ENCODE measurements around the gene KCNJ1. TPM values are rescaled to one million over a fixed set of nuclear protein-coding genes. Genes with fewer than 3 reads are reported as not detected.

The KCNJ1 gene
- total and polyA plus RNA-seq, 2 donors from 2014 or later: 175 to 355 TPM

DNA sequence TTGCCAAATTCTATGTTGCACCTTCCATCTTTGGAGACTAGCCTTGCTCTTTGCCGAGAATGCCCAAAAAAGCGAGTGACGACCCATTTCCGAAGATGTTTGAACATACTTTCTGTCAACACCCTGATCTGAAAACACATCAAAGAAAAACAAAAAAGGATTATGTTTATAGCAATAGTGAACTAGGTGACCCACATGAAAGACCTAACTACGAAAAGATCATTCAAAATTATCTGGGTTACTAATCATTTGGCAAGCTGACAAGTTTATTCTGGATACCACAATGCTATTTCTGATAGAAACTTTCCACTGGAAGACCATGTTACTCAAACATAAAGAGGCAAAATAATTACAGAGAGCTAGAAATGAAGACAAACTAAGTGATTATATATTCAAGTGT lies 27.0 kb downstream of the KCNJ1 start:
- DNase-seq: no peak
- peaks cover 0 to 27% (median 20%) of the 10 kb centered on the region in 3 donors for H3K4me1 ChIP-seq (ENCODE audit: control insufficient read depth in 2 of 3, insufficient read depth in 2 of 3, low read depth in 1 of 3, low read length in 3 of 3)
- no peak overlapping the region for H3K4me3 ChIP-seq (ENCODE audit: low read length in 3 of 3)
- H3K27ac ChIP-seq (ENCODE audit: low read depth in 2 of 2, low read length in 2 of 2): no peak overlapping the region
- FAIRE-seq: no peak
- intact Hi-C loops (cut with DNase I): no loop called here
- H3K9me3 ChIP-seq (ENCODE audit: control insufficient read depth in 2 of 3, insufficient read depth in 1 of 3, low read length in 3 of 3): no peaks in the 10 kb centered on the region
- peaks cover 0 to 10% (median 0%) of the 10 kb centered on the region in 3 donors for H3K36me3 ChIP-seq (ENCODE audit: control insufficient read depth in 2 of 3, insufficient read depth in 3 of 3, low read length in 3 of 3)
- no peak overlapping the region for H3K9ac ChIP-seq (ENCODE audit: low read length in 3 of 3)
- H3K27me3 ChIP-seq (ENCODE audit: control insufficient read depth, insufficient read depth, low read length): no peaks in the 10 kb centered on the region
- TF ChIP-seq, protein P1, sequence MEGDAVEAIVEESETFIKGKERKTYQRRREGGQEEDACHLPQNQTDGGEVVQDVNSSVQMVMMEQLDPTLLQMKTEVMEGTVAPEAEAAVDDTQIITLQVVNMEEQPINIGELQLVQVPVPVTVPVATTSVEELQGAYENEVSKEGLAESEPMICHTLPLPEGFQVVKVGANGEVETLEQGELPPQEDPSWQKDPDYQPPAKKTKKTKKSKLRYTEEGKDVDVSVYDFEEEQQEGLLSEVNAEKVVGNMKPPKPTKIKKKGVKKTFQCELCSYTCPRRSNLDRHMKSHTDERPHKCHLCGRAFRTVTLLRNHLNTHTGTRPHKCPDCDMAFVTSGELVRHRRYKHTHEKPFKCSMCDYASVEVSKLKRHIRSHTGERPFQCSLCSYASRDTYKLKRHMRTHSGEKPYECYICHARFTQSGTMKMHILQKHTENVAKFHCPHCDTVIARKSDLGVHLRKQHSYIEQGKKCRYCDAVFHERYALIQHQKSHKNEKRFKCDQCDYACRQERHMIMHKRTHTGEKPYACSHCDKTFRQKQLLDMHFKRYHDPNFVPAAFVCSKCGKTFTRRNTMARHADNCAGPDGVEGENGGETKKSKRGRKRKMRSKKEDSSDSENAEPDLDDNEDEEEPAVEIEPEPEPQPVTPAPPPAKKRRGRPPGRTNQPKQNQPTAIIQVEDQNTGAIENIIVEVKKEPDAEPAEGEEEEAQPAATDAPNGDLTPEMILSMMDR (IDR thresholded peaks at IDR 0.05; ENCODE audit: borderline replicate concordance, extremely low read depth, insufficient read depth): no peak

DNA sequence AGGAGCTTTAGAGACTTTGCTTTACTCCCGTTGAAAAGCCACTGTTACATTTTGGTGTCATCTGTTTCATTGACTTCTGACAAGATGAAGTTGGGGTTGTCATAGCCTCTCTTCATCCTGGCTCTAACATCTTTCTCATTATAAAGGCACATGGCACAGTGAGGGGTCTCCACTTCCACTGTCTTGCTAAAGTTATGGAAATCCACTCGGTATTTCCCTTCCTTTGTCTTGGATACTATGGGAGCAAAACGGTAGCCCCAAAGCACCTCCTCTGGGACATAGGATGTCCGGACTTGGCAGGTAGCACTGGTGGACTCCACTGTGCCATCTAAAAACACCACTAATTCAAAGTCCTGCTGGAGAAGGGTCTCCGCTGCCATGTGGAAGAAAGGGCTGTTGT lies 28.0 kb downstream of the KCNJ1 start:
- Histone ChIP-seq H3K27me3 (ENCODE audit: control insufficient read depth, insufficient read depth, low read length) (no peaks in the 10 kb centered on the region), H3K9ac (ENCODE audit: low read length in 3 of 3) (peak overlapping the region in 1 of 3 donors; percentile 5), H3K4me3 (ENCODE audit: low read length in 3 of 3) (peak overlapping the region in 1 of 3 donors; percentile 17), H3K27ac (ENCODE audit: low read depth in 2 of 2, low read length in 2 of 2) (peak overlapping the region in 1 of 2 donors; percentile 19), H3K4me1 (ENCODE audit: control insufficient read depth in 2 of 3, insufficient read depth in 2 of 3, low read depth in 1 of 3, low read length in 3 of 3) (peaks cover 0 to 27% (median 23%) of the 10 kb centered on the region in 3 donors), H3K9me3 (ENCODE audit: control insufficient read depth in 2 of 3, insufficient read depth in 1 of 3, low read length in 3 of 3) (no peaks in the 10 kb centered on the region), H3K36me3 (ENCODE audit: control insufficient read depth in 2 of 3, insufficient read depth in 3 of 3, low read length in 3 of 3) (peaks cover 0 to 10% (median 0%) of the 10 kb centered on the region in 3 donors)
- no peak for FAIRE-seq
- TF ChIP-seq, protein P1 (IDR thresholded peaks at IDR 0.05; ENCODE audit: borderline replicate concordance, extremely low read depth, insufficient read depth): no peak
- DNase-seq: no peak
- intact Hi-C loops (cut with DNase I): no loop called here

DNA sequence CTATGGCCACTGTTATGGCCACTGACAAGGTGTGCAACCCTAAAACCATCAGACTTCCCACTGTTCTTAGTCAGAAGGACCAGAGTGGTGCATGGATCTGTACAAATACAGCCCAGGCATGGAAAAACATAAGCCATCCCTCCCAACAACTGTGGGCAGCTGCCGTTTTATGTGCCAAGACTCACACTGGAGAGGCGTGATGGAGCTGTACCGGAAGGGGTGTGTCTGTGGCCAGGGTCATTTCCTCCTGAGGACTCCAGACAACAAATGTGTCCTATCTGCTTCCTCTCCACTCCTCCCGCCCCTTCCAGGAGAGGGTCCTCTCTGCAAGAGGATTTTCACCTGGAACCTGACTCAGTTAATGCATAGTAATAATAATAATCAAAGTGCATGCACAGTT lies 29.5 kb downstream of the KCNJ1 start:
- H3K27me3 ChIP-seq (ENCODE audit: control insufficient read depth, insufficient read depth, low read length): no peaks in the 10 kb centered on the region
- H3K4me1 ChIP-seq (ENCODE audit: control insufficient read depth in 2 of 3, insufficient read depth in 2 of 3, low read depth in 1 of 3, low read length in 3 of 3): peaks cover 0 to 20% (median 15%) of the 10 kb centered on the region in 3 donors
- H3K9me3 ChIP-seq (ENCODE audit: control insufficient read depth in 2 of 3, insufficient read depth in 1 of 3, low read length in 3 of 3): no peaks in the 10 kb centered on the region
- intact Hi-C loops (cut with DNase I): no loop called here
- H3K4me3 ChIP-seq (ENCODE audit: low read length in 3 of 3): peak overlapping the region in 1 of 3 donors; percentile 7
- H3K27ac ChIP-seq (ENCODE audit: low read depth in 2 of 2, low read length in 2 of 2): peak overlapping the region in 1 of 2 donors; percentile 70
- DNase-seq (no peak), FAIRE-seq (no peak)
- peaks cover 0 to 10% (median 0%) of the 10 kb centered on the region in 3 donors for H3K36me3 ChIP-seq (ENCODE audit: control insufficient read depth in 2 of 3, insufficient read depth in 3 of 3, low read length in 3 of 3)
- H3K9ac ChIP-seq (ENCODE audit: low read length in 3 of 3): no peak overlapping the region
- TF ChIP-seq, protein P1 (IDR thresholded peaks at IDR 0.05; ENCODE audit: borderline replicate concordance, extremely low read depth, insufficient read depth): no peak
